ENCODE results near the gene VDR.

VDR gene

GRCh38 chr12:47904713-47905709, at the start of gene VDR:
Gene VDR, minus strand, starts transcription at chr12:47904994. Its CDS starts 25,881 bp downstream, at chr12:47879113.
- peak; percentile 27 to 41 for DNase-seq (ENCODE audit: low read depth in 2 of 2)

DNA sequence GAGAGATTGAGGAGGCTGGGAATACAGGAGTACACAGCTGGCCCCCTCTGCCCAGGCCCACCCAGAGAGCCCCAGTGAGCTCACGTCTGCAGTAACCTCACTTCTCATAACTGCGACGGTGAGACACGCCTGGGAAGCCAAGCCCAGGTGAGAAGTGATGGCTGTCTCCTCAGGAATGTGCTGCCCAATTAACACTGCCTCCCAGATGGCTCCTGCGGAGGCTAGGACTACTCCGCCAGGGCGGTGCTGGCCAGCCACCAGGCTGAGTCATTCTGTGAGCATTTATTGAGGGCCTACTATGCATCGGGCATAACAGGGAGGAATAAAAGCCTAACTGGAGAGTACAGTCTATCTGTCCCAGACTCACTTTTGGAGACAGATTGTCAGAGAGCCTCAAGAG, 49.3 kb upstream of the VDR start:
- no peak for DNase-seq (ENCODE audit: low read depth in 2 of 2)

DNA sequence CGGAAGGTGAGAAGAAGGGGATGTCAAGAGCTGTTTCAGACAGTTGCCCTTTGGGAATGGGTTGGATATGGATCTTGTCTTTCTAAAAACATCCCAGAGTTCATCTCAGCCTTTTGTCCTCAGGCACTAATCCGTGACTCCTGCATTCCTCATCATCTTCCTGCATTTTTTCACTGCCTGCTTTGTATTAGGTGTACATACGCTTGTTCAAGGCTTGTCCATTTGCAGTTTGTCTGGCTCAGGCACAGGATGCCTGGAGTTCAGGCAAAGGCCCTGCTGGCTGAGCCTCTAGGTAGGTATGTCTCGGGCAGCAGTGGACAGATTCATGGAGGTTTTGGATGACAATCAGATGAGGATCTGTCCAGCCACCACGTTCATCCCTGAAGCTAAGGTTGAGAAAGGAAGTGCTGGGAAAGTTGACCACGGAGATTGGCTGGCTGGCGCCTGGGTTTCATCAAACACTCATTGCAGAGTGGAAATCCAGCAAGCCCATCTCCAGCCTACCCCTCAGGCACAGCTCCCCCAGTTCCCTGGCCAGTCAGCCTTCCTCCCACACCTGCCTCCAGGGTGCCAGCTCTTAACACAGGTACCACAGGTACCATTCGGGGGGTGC, 46.2 kb upstream of the VDR start:
- DNase-seq (ENCODE audit: low read depth in 2 of 2), result no peak

DNA sequence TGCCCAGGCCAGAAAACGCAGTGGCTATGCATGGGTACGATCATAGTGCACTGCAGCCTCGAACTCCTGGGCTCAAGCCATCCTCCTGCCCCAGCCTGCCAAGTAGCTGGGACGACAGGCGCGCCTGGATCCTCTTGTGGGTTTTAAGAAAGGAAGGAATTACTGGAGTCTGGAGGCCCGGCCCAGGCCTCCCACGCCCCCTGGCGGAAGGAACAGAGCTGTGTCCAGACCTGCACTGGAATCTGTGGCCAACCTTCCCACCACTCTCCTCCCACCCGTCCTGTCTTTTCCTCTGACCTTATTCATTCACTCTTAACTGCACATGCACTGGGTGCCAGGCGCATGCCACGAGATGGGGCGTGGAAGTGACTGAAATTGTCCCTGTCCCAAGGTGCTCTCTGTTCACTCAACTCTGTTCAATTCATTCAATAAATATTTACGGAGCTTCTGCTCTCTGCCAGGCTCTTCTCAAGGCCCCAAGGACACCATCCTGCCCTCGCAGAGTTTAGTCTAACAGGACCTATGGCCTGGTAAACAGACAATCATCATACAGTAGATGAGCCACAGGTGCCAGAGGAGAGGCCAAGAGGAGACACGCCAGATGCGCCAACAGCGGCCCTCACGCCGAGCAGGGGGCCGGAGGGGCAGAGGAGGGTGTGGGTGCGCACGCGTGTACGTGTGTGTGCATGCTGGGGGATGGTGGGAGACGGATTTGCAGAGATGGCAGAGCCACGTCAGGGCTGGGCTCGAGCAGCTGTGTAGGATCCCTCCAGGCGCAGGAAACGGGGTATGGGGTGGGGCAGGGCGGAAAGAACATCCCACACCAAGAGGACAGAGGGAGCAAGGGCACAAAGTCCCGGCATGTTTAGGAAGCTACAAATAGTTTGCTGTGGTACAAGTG, 44.9 kb upstream of the VDR start:
- peak in 1 of 2 donors; percentile 17 for DNase-seq (ENCODE audit: low read depth in 2 of 2)

DNA sequence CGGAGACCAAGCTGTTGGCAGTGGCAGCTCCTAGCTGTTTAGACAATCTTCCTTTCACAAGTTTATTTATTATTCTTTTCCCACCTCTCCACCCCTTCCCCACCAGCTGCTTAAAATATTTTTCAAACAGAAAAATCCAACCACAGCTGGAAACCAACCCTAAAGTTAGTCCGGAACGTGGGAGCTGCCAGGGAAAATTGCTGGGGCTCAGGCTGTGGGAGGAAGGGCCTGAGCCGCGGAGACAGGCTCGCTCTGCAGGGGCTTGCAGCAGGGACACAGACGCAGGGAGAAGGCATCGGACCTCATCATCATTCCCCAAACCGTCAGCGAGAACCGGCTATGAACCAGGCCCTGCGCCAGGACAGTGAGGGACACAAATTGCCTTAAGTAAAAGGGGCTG, 42.5 kb upstream of the VDR start:
- DNase-seq (ENCODE audit: low read depth in 2 of 2), result no peak

GRCh38 chr12:47946413-47947323, 41.9 kb upstream of the VDR start:
- no peak for DNase-seq (ENCODE audit: low read depth in 2 of 2)

DNA sequence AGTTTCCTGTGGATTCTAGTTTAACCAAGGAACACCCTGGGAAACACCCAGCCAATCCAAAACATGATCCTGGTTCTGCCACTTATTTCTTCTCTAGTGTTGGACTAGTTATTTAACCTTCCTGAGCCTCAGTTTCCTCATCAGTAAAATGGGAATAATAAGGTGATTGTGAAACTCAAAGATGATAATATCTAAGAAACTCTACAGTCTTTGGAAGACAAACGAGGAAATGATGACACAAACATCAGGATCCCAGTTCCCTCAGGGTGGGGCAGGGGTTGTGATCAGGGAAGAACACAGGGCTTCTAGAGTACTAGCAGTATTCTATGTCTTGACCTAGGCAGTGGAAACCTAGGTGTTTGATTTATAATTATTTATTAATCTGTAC, 40.5 kb upstream of the VDR start:
- no peak for DNase-seq (ENCODE audit: low read depth in 2 of 2)

GRCh38 chr12:47944685-47945340, 40.0 kb upstream of the VDR start:
- no peak for DNase-seq (ENCODE audit: low read depth in 2 of 2)

- no peak for DNase-seq (ENCODE audit: low read depth in 2 of 2)
Observed at GRCh38 chr12:47943623-47944340, 39.0 kb upstream of the VDR start.

DNA sequence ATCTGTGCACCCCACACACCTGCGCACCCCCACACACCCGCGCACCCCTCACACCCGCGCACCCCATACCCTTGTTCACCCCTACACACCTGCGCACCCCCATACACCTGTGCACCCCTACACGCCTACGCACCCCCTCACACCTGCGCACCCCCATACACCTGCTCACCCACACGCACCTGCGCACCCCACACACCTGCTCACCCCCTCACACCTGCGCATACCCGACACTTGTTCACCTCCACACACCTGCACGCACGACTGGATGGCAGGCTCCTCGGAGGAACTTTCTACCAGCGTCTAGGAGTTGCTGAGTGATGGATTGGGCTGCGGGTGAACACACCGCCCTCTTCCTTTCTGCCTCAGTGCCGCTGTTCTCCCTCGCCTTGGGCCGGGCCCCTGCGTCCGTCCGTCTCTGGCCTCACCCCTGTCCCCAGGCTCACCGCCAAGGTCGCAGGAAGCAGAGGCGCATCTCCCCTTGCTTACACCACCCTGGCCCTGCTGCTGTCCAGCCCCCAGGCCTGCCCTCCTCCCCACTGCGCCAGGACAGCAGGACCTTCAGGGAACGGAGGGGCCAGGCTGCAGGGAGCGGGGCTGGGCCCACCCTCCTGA, 37.9 kb upstream of the VDR start:
- no peak for DNase-seq (ENCODE audit: low read depth in 2 of 2)

DNA sequence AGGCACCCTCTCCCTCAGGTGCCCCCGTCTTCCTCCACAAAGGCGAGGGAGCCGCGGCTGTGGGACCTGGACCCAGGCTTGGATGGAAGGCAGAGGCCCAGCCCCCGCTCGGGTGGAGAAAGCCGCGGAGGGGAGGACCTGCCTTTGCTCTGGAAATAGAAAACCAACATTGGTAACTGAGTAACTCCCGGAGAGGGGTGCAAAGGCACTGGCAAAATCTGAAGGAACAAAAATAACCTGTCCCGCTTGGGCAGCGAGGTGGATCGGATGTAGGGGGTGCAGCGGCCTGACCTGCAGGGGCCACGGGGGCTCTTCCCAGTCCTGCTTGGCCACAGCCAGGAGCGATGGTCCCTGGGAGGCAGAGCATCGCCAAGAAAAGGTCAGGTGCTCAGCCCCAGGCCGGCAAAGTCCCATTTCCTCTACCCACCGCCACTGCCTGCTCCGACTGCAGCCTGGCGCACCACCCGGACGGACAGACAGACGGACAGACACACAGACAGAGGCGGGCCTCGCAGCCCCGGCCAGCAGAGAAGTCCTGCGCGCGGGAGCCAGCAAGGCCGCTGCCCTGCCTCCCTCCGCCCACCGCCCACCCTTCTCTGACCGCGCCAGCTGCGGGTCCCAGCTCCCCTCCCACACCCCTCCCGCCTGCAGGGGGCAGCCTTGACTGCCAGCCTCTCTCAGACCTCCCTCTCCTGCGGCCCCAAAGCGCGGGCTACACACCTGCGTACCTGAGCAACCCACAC, 37.2 kb upstream of the VDR start:
- DNase-seq (ENCODE audit: low read depth in 2 of 2), result peak; percentile 8 to 19

DNA sequence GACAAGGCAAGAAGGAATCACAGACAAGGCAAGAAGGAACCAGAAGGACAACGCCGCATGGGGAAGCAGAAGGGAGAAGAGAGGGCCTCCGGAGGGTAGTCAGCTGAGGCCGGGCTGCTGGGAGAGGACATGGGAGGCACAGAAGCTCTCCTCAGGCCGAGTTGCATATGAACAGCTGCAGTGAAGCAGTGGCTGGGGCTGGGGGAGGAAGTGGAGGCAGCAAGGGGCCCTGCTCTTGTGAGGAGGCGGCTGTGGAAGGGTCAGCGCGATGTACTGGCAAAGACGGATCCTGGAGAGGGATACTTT, 36.6 kb upstream of the VDR start:
- no peak for DNase-seq (ENCODE audit: low read depth in 2 of 2)

- no peak for DNase-seq (ENCODE audit: low read depth in 2 of 2)
Observed at GRCh38 chr12:47940773-47941474, 36.1 kb upstream of the VDR start.

- DNase-seq (ENCODE audit: low read depth in 2 of 2), result no peak
Observed at GRCh38 chr12:47939009-47939601, 34.3 kb upstream of the VDR start.

- no peak for DNase-seq (ENCODE audit: low read depth in 2 of 2)
Observed at GRCh38 chr12:47938594-47938993, 33.8 kb upstream of the VDR start.

DNA sequence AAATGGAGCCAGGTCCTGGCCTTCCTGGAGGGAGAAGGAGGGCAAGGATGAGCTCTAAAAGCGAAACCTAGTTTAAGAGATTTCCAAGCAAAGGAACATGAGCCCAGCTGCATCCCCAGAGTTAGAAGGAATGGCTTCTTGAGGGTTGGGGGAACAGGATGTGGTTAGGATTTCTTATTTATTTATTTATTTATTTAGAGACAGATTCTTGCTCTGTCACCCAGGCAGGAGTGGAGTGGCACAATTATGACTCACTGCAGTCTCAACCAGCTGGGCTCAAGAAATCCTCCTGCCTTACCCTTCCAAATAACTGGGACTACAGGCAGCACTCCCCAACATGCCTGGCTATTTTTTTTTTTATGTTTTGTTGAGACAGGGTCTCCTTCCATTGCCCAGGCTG, 33.3 kb upstream of the VDR start:
- DNase-seq (ENCODE audit: low read depth in 2 of 2), result no peak

GRCh38 chr12:47935184-47935583, 30.4 kb upstream of the VDR start:
- no peak for DNase-seq (ENCODE audit: low read depth in 2 of 2)

DNA sequence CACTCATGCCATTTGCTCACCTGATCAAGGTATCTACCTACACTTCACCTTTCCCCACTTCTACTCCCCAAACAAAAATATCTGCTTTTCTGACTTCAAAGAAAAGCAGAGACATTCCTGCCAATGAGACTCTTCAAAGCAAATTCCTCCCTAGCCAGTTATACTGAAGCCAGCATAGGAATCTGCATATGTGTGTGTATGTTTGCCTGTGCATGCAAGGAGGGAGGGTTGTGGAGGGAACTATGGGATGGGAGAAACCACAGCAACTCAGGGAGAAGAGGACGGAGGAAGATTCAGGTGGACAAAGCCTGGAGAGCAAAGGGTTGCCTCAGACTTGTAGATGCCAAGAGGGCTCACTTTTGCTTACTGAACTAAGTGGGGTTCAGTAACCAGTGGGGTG, 26.4 kb upstream of the VDR start:
- DNase-seq (ENCODE audit: low read depth in 2 of 2), result no peak
